ENCODE data around the gene ARHGEF4.

The ARHGEF4 gene

GRCh38 chr2:131027566-131028528, 191.1 kb downstream of the ARHGEF4 start:
- no peak for DNase-seq

GRCh38 chr2:131029812-131030211, 193.1 kb downstream of the ARHGEF4 start:
- no peak for DNase-seq

GRCh38 chr2:131030478-131030971, 193.8 kb downstream of the ARHGEF4 start:
- DNase-seq: no peak

- DNase-seq: no peak
Measured at GRCh38 chr2:131031431-131031841, 194.7 kb downstream of the ARHGEF4 start.

DNA sequence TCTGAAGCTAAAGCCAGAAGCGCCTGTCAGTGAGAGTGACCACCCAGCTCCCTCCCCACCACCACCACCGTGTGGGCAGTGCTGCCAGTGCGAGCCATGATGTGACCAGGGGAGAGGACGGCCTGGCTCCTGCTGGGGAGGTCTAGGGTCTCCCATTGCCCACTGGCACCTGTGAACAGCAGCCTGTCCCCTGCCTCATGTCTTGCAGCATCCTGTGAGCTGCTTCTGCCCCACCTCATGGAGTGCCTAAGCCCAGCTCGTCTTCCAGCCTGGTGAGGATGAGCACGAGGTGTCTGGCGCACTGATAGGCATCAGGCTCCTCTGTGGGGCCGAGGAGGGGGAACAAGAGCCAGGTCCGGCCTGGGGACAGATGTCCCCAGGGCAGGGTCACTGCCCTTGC, 195.2 kb downstream of the ARHGEF4 start:
- DNase-seq: no peak

- no peak for DNase-seq
Measured at GRCh38 chr2:131032393-131032836, 195.7 kb downstream of the ARHGEF4 start.

GRCh38 chr2:131033786-131034121, 197.0 kb downstream of the ARHGEF4 start:
- DNase-seq: no peak

DNA sequence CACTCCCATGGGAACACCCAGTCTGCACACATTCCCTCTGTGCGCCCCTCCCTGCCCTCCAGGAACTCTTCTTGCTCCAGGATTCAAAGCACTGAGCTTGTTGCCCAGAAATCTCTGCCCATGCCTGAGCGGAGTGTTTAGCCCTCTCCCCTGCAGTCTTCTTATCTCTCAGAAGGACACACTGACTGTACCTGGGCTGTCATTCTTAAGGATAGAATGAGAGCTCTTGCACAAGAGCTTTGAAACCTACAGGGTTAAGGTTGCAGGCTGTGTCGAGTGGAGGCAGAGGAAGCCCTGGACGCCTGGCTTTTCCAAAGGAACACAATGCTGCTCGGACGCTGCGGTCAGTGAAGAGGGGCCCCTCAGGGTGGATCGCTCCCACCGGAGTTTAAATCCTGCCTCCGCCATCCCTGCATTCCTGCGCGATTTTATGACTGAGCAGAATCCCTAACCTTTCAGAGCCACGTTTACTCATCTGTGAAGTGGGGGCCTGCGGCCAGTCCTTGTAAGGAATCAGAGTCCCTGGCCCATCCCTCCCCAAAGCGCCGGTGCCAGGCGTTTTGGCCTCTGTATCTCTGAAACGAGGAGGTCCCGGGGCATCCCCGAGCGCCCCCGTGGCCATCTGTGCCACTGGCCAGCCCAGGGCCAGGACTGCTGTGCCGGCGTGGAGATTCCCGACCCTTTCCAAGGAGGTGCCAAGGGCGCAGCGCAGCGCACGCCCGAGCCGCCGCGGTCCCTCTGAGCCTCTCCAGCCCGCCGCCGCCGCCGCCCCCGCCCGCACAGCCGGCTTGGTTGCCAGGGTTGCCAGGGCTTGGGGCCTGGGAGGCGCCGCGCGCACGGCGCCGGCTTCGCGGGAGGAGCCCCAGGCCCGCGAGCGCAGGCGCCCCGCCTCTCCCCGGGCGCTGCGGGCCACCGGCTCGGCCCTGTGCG, 197.7 kb downstream of the ARHGEF4 start:
- DNase-seq: no peak

DNA sequence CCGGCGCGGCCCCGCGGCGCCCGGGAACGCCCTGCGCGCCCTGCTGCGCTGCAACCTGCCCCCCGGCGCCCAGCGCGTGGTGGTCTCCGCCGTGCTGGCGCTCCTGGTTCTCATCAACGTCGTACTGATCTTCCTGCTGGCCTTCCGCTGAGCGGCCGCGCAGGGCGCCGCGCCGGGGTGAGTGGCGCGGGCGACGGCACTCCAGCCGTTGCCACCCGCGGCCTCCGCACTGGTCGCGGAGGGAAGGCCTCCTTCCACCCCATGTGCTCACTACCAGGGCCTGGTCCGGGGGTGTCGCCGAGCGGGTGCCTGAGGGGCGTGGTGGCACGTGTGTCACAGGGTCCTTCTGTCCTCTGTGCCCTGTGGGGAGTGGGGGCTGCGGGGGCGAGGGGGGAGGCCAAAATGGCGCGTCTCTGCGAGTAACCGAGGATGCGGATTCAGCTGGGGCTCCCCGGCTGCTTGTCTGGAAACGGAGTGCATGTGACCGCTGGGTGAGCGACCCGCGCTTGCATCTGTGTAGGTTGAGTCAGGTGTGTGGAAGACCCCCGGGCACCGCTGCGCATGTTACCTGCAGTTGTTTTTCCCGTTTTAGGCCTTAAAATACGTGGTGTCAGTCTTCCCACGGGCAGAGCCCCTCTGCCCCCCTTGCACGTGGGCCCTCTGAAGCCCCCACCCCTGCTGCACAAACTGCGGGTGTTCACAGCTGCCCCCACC, 198.6 kb downstream of the ARHGEF4 start:
- no peak for DNase-seq

GRCh38 chr2:131035826-131036231, 199.1 kb downstream of the ARHGEF4 start:
- no peak for DNase-seq

DNA sequence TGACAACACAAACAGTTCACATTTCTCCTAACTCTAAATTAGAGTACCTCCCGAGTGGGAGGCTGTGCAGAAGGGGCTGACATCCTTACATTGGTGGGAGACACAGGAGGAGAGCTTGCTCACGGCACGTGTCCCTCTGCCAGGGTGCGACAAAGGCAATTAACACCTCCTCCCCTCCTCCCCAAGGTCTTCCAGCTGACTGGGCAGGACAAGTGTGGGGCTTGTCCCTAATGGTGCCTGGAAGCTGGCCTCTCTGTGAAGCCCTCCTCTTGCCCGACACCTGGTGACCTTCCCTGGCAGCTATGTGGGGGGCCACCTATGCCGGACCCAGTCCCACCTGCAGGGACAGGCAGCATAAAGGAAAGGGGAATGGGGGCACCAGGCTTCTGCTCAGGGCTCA, 199.6 kb downstream of the ARHGEF4 start:
- no peak for DNase-seq

DNA sequence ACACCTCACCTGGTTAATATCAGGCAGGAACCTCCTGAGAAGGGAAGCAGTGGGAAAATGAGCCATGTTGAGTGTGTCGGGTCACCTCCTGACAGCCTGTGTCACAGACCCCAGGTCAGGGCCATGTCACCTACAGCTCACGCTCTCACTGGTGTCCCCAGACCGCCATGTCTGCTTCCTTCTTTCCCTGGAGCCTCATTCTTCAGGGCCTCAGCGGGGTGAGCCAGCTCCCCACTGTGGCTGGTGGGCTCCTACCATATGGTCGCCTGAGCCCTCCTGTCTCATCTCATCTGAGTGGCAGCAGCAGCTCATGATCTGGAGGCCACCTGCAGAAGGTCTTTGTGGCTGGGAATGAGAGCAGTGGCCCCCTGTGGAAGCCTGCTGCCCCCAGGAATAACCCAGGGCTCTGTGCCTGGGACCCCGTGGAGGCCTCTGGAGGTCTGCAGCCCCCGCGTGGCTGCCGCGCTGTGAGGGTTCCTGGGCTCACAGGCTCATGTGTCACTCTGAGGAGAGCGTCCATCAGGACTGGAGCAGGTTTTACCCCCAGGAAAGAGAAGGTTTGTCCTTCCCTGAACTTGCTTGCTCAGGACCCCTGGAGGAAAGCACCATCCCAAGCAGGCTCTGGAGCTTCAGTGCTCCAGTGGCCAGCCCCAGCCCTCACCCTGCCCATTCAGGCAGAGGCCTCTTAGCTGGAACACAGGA, 200.1 kb downstream of the ARHGEF4 start:
- no peak for DNase-seq

DNA sequence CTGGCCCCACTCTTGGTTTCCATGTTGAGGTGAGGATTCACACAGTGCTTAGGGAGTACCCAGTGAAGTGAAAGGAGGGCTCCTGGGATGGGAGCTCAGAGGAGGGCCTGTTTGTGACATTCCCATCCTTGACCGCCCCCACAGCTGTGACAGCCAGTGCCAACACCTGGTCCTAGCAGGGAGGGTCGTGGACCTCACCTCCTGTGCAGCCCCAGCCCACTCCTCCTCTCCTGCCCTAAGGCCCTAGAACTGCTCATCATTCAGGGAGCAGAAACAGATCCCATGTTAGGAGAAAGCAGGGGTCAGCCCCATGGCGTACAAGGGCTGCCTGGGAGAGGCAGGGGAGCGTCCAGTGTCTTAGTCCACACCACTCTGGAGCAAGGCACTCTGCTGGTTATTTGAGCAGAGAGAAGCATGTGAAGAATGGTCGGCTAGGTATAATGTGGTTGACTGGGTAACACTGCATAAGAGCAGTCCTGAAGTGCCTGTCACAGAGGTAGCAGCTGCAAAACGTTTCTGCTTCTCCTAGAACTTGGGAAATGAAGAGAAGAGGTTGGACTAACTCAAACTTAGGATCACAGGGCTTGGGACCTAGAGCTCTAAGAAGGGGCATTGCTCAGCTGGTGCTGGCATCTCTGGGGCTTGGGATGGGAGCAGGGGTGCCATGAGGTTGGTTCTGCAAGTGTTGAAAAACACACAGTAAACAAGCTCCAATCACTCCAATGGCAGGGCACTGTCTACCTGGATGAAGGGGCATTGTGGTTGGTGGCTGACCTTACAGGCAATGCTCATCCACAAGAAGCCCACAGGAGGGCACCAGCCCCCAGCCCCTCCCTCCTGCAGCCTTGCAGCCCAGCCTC, 200.9 kb downstream of the ARHGEF4 start:
- DNase-seq: no peak

GRCh38 chr2:131038258-131039100, 201.8 kb downstream of the ARHGEF4 start:
- no peak for DNase-seq

GRCh38 chr2:131039101-131039440, 202.4 kb downstream of the ARHGEF4 start:
- DNase-seq: no peak

DNA sequence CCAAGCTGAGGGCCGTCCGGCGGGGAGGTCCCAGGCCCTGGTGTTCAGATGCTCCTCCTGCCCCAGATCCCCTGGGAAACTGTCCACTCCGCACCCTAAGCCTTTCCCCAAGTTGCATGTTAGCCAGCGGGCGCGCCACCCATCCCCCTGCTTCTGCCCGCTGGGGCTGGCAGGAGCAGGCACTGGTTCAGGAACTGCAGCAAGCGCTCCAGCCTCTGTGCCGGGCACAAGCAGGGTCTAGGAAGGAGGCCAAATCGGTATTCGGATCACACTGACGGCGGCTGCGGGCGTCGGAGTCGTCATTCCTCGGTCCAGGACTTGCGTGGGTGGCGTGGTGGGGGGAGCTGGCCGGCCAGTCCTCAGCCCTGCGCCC, 202.8 kb downstream of the ARHGEF4 start:
- DNase-seq: no peak

GRCh38 chr2:131039908-131040660, 203.4 kb downstream of the ARHGEF4 start:
- no peak for DNase-seq

- no peak for DNase-seq
Measured at GRCh38 chr2:131040661-131041401, 204.1 kb downstream of the ARHGEF4 start.
